HG03108 (cell line): ENCODE data around the gene TAS2R39.
"Not testable (repeated sequence)": the region's sequence is repeated elsewhere in the genome, so short reads cannot be mapped to it uniquely, and the experiment has no call there.

ENCODE experiments used
- ATAC-seq: cut with Tn5 transposase; IDR thresholded peaks from one replicate; pipeline ENCODE4 v1.9.1; 2021; ENCODE audit warnings: moderate library complexity; ENCODE audit not compliant: unreplicated experiment

Gene TAS2R39

DNA sequence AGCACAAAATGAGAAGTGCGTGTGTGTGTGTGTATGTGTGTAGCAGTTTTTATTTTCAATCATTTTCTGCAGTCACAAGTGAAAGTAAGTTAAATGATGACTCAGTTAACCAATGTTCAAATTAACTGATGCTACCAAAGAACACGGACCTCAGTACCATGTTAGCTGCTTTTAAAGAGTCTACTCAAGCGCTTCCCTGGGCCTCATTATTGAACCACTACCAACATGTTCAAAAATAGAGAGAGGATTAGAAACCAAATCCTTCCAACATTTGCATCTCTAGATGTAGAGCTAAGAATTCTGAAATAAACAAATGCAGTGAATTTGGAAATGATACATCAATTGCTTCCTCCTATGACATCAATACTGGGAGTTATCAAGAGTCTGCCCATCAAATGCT, at the start of gene TAS2R39:
Gene TAS2R39, plus strand, starts transcription at position 396 of the 400 bp plus-strand sequence. Its CDS starts 0 bp downstream, at position 396.
- ATAC-seq = no peak

DNA sequence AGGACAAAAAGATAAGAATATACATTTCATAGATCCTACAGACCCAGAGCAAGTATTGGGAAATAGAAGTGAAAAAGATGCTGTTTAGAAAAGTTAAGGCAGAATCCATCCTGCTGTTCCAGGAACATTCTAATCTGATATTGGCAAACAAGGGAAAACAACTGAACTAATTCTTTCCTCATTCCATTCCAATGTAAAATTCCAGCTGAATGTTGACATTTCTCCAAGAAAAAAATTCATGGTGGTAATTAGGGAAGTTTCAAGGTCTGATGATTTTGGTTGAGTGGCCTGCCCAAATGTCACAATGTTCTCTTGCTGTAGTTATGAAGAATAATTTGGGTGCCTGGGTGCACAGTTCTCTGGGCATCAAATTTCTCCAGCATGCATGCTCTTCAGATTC, 36.1 kb upstream of the TAS2R39 start:
- no peak for ATAC-seq

DNA sequence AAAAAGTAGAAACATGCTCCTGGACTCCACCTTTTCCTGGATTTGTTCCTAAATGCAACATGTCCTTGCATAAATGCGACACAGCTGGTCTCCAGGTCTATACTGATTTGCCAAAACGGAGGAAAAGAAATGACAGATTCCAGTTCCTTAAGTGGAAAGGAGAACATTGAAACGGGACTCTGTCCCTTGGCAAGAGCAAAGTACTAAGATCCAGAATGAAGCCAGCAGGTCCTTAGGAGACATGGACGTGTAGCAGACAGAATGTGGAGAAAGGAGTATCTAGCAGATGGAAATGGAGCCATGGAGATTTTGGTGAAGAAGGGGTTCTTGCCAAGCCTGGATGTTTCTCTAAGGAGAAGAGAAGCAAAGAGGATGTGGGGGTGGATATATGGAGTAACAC, 35.2 kb upstream of the TAS2R39 start:
- no peak for ATAC-seq

DNA sequence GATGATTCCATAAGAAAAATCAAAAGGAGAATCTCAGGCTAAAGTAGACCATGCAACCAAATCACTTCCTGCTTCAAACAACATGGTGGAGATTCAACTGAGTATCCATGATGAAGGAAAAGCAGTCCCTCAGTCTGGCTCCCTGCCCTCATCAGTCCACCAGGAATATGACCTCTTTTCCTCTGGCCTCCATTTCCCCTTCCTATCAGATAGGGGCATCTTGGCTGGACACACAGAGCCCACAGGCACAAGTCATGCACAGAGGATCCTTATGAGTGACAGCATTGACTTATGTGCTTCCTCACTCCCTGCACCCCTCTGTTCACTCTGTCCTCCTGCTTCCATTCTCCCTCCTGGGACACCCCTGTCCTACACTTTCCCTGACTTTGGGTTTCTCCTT, 34.6 kb upstream of the TAS2R39 start:
- no peak for ATAC-seq

DNA sequence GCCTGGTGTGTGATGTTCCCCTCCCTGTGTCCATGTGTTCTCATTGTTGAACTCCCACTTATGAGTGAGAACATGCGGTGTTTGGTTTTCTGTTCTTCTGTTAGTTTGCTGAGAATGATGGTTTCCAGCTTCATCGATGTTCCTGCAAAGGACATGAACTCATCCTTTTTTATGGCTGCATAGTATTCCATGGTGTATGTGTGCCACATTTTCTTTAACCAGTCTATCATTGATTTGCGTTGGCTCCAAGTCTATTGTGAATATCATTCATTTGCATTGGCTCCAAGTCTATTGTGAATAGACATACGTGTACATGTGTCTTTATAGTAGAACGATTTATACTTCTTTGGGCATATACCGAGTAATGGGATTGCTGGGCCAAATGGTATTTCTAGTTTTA, 32.5 kb upstream of the TAS2R39 start:
- not testable (repeated sequence) for ATAC-seq

DNA sequence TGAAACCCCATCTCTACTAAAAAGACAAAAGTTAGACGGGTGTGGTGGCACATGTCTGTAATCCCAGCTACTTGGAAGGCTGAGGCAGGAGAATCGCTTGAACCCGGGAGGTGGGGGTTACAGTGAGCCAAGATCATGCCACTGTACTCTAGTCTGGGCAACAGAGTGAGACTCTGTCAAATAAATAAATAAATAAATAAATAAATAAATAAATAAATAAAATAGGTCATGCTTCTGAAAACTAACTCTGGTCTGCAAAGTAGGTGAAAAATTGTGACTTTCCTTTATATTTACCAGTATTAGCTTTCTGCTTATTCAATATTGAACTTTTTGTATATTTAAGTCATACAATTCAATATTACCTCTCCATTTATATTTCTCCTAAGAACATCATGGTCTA, 24.6 kb upstream of the TAS2R39 start:
- not testable (repeated sequence) for ATAC-seq

DNA sequence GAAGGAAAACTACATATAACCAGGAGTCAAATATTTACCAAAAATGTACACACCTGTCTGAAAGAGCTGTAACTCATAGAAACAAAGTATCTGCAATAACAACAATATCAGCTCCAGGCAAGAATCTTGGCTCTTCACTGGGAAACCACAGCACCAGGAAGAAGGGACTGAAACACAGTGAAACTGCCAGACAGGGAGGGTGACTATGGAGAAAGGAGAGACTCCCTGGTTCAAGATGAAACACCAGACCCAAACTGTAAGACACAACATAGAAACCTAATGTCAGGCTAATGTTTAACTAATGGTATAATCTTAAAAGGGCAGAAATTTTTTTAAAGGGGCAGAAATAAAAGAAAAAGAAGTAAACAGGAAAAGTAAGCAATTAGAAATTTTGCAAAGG, 11.5 kb upstream of the TAS2R39 start:
- no peak for ATAC-seq

DNA sequence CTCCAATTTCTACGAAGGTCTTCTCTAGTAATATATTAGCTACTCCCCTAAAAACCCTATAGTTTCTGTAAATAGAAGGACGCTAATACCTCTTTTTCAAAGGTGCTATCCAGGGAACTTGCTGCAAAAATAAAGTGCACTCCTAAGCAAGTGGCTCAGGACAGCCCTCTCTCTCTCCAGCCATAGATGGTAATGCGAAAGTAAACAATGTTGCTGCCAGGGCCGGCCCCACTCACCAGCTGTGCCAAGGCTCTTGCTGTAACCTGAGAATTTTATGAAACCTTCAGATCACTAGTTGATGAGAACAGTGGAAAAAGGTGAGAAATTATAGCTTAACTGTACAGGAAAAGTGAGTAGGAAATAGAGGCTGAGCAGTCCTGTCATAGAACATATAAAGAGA, 10.9 kb upstream of the TAS2R39 start:
- no peak for ATAC-seq

DNA sequence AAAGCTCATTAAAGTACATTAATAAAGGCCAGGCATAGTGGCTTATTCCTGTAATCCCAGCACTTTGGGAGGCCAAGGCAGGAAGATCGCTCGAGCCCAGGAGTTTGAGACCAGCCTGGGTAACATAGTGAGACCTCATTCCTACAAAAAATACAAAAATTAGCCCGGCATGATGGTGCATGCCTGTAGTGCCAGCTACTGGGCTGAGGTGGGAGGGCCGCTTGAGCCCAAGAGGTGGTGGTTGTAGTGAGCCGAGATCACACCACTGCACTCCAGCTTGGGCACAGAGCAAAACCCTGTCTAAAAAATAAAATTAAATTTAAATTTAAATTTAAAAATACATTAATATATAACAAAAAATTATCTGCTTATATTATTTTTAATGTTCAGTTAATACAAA, 7.1 kb upstream of the TAS2R39 start:
- ATAC-seq = no peak

DNA sequence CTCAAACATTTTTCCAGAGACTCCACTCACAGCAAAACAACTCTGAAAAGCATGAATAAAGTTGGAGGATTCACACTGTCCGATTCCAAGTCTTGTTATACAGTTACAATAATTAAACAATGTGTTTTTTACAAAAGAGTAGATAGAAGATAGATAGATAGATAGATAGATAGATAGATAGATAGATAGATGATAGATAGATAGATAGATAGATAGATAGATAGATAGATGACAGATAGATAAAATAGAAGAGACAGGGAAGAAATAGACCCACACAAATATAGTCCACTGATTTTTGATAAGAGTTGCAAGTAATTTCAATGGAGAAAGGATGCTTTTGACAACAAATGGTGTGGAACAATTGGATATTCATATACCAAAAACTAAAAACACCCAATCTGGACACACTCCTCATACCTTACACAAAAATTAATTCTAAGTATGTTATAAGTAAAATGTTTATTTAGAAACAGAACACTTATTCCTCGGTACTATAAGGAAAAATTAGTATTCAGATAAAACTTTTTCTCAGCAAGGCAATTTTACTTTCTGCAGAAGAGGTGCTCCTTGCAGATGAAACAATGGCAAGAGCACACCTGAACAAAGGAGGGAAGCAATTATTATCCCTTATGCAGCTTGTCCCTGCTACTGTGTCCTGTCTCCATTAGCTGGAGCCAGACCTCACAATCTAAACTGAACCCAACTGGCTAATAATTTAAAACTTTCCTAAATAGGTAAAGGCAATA, 5.7 kb upstream of the TAS2R39 start:
- no peak for ATAC-seq

DNA sequence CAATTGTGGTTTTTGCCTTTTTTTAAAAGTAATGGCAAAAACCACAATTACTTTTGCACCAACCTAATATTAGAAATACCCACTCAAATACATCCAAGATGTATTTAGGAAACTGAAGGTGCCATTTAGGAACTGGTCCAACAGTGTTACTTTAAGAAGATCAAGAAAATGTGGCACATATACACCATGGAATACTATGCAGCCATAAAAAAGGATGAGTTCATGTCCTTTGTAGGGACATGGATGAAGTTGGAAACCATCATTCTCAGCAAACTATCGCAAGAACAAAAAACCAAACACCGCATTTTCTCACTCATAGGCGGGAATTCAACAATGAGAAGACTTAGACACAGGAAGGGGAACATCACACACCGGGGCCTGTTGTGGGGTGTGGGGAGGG, 2.4 kb upstream of the TAS2R39 start:
- not testable (repeated sequence) for ATAC-seq

DNA sequence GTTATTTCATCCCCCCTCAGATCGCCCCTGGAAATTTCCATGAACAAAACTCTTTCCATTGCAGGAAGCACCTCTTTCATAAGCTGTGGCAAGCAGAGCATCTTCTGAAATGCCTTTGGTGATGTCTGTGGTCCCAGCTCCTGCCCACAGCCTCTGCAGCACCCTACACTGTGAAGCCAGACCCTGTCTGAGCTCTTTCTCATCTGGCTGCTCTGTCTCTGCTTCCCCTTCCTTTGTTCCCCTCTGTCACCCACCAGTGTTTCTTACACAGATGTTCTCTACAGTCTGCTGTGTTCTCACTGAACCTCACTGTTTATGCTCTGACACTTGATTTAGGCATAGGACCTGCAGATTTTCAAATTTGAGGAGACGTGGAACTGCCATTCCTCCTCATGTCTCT, 1.9 kb upstream of the TAS2R39 start:
- ATAC-seq = no peak

DNA sequence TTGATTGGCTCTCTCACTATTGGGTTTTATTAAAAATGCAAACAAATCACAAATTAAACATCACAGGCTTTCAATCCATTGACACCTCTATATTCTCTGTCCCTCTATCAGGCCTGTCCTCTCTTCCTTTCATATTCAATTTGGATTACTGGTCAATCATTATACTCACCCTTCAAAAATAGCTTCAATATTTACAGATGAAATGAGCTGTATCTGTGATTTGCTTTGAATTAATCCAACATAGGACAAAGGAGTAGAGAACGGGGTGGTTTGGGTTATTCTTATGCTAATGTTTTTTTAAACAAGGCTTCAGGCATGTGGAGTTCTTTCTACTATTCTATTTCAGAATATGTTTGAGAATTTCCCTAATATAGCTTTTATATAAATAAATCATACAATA, 2.3 kb downstream of the TAS2R39 start:
- no peak for ATAC-seq

DNA sequence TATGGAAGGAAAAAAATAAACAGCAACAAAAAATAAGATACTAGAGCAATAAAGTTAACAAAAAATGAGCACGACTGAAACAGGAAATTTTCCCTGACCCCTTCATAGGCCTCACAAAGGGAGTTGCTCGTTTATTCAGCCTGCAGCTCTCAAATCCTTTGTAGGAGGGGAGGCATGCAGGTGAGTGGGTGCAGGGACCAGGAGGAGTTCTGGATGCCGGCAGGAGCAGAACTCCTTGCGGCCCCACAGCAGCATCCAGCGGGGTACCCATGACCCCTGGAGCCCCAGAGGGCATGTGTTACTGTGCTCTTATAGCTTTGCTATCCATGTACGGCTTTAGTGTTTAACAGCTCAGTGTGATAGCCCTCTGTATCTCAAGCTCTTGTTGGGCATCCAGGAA, 5.8 kb downstream of the TAS2R39 start:
- ATAC-seq = no peak

DNA sequence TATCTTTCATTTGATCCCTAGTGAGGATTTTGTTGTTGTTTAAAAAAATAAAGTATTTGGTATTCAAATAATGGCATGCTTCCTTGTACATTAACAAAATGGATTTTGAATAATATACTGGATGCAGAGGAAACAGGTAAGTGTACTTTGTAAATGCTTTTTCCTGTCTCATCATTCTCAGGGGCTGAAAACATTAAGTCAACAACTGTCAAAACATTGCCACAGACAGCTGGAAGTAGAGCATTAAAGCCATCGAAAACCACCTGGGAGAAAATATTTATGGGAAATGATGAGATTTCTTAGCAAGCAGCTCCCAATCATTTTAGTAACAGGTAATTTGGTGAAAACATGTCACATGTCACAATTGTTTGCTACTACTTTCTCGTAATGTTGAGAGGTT, 10.7 kb downstream of the TAS2R39 start:
- ATAC-seq = no peak

DNA sequence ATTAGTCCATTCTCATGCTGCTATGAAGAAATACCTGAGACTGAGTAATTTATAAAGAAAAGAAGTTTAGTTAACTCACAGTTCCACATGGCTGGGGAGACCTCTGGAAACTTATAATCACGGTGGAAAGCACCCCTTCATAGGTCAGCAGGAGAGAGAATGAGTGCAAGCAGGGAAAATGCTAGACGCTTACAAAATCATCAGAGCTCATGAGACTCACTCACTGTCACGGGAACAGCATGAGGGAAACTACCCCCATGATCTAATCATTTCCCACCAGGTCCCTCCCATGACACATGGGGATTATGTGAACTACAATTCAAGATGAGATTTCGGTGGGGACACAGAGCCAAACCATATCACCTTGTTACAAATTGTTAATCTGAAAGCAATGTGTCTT, 15.8 kb downstream of the TAS2R39 start:
- peak; percentile 54 for ATAC-seq

DNA sequence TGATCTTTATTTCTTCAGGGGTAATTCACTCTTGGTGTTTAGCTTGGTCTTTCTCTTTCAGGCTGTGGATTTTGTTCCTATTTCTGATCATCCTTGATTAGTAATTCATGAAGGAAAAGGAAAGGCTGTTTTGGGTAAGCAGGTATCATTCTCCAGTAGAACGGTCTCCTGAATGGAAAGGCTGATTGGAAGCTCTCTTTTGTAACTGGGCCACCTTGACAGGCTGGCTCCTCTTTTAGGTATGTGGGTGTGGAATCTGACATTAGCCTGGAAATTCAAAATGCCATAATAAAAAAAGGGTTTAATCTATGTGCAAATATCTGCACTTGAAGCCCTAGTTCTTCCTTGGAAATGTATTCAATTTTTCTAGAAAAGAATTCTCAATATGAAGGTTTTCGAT, 18.9 kb downstream of the TAS2R39 start:
- no peak for ATAC-seq

DNA sequence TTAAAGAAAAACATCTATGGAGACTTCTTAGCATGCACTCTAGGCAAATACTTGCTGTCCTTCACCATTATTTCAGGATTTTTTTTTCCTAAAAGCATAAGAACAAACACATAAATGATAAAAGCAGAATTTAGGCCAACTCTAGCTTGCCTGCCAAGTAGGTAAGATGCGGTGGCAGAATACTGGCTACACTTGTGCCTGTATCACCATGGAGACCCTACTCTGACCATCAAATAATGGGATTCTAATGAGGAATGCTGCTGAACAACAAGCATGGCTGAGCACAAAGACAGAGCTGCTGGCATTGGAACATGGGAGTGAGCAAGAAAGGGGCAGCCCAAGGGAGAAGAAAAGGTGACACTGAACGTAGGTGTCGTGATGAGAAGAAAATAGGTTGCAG, 20.2 kb downstream of the TAS2R39 start:
- no peak for ATAC-seq

DNA sequence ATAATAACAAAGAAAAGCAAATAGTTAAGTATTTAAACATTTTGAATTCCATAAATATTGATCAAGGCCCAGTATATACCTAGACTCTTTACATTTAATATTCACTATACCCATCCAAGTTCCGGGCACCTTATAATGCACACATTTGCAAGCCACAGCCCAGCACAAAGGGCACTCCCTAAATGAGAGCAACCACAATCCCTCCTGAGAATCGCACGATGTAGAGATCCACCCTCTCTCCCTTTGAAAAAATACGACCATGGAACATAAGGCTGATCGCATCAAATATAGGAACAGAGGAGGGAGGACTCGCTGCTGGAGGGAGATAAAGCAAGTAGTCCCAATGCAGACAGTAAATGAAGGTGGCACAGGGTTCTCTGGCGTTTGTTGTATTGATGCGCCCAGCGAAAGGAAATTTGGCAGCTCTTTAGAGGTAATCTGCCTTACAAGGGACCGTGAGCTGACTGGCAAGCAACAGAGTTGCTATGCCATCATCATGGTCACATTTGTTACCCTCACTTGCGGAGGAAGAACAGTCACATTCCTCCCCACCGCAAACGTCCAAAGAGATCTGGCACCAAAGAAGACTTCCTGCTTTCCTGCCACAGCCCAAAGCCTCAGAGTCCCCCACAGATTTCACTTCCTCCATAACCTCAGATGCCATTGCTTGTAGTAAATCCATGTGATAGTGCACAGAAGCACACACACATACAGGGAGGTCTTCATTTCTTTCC, 22.5 kb downstream of the TAS2R39 start:
- ATAC-seq = peak; percentile 84

DNA sequence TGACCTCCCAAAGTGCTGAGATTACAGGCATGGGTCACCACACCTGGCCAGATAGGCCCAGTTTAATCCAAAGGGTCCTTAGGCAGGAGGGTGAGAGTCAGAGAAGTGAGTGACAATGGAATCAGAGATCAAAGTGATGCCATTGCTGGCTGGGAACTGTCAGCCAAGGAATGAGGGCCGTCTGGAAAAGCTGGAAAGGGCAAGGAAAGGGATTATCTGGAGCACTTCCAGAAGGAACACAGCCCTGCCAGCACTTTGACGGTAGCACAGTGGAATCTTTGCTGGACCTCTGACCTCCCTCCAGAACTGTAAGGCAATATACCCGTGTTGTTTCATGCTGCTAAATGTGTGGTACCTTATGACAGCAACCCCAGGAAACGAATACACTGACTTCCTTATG, 27.3 kb downstream of the TAS2R39 start:
- no peak for ATAC-seq

DNA sequence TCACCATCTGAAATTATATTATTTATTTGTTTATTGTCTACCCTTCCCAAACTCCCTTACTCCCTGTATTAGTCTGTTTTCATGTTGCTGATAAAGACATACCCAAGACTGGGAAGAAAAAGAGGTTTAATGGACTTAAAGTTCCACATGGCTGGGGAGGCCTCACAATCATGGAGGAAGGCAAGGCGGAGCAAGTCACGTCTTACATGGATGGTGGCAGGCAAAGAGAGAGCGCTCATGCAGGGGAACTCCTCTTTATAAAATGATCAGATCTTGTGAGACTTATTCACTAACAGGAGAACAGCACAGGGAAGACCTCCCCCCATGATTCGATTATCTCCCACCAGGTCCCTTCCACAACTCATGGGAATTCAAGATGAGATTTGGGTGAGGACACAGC, 30.3 kb downstream of the TAS2R39 start:
- ATAC-seq = not testable (repeated sequence)
